Measurements from ENCODE around the gene VPS11.

VPS11 gene

GRCh38 chr11:119048644-119049043 is 19.0 kb upstream of the VPS11 start:
- no peak for DNase-seq (ENCODE audit: low read depth)
- H3K4me3 ChIP-seq (ENCODE audit: control insufficient read depth, low read depth, low read length), result no peak overlapping the region
- TF ChIP-seq CTCF (IDR thresholded peaks at IDR 0.05; ENCODE audit: control insufficient read depth, insufficient read depth, low read depth, low read length, missing control alignments), result no peak

GRCh38 chr11:119049081-119049480 is 18.5 kb upstream of the VPS11 start:
- DNase-seq (ENCODE audit: low read depth), result no peak
- TF ChIP-seq CTCF (IDR thresholded peaks at IDR 0.05; ENCODE audit: control insufficient read depth, insufficient read depth, low read depth, low read length, missing control alignments), result no peak

GRCh38 chr11:119051440-119052162 is 16.0 kb upstream of the VPS11 start:
- no peak for TF ChIP-seq CTCF (IDR thresholded peaks at IDR 0.05; ENCODE audit: control insufficient read depth, insufficient read depth, low read depth, low read length, missing control alignments)
- no peak for DNase-seq (ENCODE audit: low read depth)
- no peak overlapping the region for H3K4me3 ChIP-seq (ENCODE audit: control insufficient read depth, low read depth, low read length)

More at GRCh38 chr11:119049081-119049480, 18.5 kb upstream of the VPS11 start:
- no peak overlapping the region for H3K4me3 ChIP-seq (ENCODE audit: control insufficient read depth, low read depth, low read length)

GRCh38 chr11:119052163-119052814 is 15.3 kb upstream of the VPS11 start:
- TF ChIP-seq CTCF (IDR thresholded peaks at IDR 0.05; ENCODE audit: control insufficient read depth, insufficient read depth, low read depth, low read length, missing control alignments), result no peak
- no peak overlapping the region for H3K4me3 ChIP-seq (ENCODE audit: control insufficient read depth, low read depth, low read length)
- no peak for DNase-seq (ENCODE audit: low read depth)

GRCh38 chr11:119054418-119054817 is 13.2 kb upstream of the VPS11 start:
- no peak overlapping the region for H3K4me3 ChIP-seq (ENCODE audit: control insufficient read depth, low read depth, low read length)
- DNase-seq (ENCODE audit: low read depth), result no peak
- TF ChIP-seq CTCF (IDR thresholded peaks at IDR 0.05; ENCODE audit: control insufficient read depth, insufficient read depth, low read depth, low read length, missing control alignments), result no peak

GRCh38 chr11:119055901-119056300 is 11.7 kb upstream of the VPS11 start:
- peak overlapping the region; percentile 99 for H3K4me3 ChIP-seq (ENCODE audit: control insufficient read depth, low read depth, low read length)
- no peak for DNase-seq (ENCODE audit: low read depth)
- TF ChIP-seq CTCF (IDR thresholded peaks at IDR 0.05; ENCODE audit: control insufficient read depth, insufficient read depth, low read depth, low read length, missing control alignments), result peak; percentile 27

Data from AG09309 (cell line).